GM21360 (cell line): ENCODE results near the gene PLCH1.

Experiments
- ATAC-seq: cut with Tn5 transposase; IDR thresholded peaks from one replicate; pipeline ENCODE4 v1.9.1; 2021; ENCODE audit warnings: mild to moderate bottlenecking, moderate library complexity; ENCODE audit not compliant: unreplicated experiment

The PLCH1 gene

DNA sequence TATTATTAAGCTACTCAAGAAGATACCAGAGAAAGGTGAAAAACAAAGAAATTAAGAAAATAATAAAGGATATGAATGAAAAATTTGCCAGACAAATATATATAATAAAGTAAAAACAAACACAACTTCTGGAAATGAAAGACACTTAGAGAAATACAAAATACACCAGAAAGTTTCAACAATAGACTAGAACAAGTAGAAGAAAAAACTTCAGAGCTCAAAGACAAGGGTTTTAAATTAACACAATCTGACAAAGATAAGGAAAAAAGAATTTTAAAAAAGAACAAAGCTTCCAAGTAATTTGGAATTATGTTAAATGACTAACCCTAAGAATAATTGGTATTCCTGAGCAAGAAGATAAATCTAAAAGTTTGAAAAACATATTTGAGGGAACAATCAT is 135.3 kb downstream of the PLCH1 start:
- no peak for ATAC-seq

DNA sequence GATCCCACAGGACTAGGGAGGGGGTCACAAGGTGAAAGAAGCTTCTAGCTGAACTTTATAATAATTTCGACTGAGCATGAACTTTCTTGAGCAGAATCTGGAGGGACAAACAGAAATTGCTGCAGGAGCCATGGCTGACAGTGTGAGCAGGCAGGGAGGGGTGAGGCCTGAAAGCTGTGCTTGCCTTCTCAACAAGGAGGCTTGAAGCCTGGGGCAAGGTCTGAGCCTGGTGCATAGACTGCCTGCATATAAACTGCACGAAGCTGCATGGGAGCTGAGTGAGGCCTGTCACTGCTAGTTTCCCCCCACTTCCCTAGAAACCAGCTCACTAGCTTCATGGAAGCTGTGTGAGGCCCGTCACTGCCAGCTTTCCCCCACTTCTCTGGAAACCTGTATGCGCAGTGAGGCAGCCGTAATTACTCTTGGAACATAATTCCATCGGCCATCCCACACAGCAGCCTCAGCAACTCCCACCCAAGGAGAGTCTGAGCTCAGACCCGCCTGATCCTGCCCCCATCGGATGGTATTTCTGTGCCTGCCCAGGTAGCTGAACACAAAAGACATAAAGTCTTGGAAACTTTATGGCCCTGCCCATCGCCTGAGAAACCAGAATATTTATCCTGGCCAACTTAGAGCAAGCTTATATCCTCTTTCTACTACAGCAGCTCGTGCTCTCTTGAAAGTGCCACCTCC is 136.5 kb downstream of the PLCH1 start:
- no peak for ATAC-seq

DNA sequence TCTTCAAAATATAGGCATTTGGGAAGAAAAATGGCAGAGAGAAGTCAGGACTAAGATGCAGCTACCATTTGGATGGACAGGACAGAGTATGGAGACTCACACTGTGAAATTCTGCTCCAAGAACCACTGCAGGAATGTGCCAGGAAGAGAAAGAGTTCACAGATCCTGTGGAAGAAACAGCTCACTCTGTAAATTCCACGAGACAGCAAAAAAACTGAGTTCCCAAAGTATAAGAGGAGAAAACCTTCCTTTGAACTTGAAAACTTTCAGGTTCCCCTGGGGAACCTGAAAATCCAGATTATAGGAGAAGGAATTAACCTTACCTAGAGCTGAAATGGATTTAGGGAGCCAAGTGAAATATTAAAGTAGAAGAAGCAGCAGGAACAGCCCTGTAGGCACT is 137.1 kb downstream of the PLCH1 start:
- no peak for ATAC-seq

DNA sequence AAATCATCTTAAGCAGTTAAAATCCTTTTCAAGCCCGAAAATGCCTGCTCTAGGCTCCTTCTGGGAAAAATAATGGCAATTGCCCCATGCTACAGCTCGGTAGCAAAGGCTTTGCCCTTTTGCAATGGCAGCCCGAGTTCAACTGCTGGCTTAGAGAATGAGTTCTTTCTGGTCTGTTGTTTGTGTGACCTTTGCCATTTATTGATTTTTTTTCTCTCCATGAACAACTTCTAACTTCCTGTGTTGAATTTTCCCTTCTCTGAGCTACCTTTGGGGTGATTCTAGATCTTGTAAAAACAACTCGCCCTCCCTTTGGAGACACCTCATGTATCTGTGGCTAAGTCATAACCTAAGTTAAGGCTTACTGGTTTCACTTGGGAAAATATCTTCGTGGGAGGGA is 139.3 kb downstream of the PLCH1 start:
- no peak for ATAC-seq

DNA sequence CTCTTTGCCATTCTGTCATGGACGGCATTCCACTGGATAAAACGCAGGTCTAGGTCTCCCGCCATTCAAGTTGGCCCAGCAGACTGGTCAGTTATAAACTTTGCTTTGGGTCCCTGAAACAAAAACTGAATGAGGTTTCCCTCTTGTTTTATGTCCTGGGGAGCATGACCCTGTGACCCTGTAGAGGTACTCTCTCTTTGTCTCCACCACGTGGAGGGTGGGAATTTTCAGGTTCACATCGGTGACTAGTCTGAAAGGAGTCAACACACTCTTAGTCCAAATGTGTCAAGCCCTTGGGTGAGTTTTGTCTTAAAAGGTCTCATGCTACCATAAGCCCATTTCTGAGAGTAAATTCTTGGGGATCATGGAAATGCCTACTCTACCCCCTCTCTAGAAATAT is 139.9 kb downstream of the PLCH1 start:
- ATAC-seq = no peak

DNA sequence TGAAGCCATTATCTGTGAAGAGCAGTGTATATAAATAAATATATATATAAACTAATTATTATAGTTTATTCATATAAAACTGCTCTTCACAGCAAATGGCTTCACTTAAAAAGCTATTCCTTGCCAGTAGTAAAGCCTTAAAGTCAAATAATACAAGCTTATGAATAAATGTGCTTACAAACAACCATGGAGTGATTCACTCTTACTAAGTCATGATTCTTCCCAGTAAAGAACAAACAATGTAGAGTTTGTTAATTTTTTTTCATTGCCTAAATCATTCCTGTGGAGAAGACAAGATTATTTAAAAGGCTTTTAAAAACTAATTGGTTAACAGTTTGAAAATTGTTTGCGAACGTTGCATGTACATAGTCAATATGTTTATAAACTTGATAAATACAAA is 140.7 kb downstream of the PLCH1 start:
- ATAC-seq = no peak

DNA sequence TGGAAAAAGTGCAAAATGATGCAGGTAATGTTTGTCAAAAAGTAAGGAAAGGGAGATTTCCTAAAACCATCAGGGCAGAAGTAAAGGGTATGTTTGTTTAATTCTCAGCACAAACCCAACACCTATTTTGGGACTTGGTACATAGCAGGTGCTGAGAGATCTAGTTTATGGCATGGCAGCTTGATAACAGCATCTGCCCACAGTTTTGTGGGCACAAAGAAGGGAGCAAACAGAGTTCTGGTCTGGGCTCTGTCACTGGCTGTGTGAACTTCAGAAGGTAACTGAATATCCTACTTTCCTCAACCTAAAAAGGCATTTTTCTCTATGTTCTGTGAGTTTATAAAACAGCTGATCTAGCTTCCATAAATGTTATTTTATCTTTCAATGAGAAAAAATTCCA is 141.6 kb downstream of the PLCH1 start:
- no peak for ATAC-seq

DNA sequence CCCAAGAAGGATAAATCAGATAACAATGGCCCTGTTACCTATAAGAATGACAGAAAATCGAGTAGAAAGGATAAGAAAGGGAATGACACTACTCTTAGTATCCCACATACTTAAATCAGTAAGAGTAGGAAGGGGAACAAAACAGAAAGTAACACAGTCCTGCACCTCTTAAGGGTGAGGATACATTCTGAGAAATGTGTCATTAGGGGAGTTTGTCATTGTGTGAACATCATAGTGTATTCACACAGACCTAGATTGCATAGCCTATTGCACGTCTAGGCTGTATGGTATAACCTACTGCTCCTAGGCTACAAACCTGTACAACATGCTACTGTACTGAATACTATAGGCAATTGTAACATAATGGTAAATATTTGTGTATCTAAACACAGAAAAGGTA is 142.6 kb downstream of the PLCH1 start:
- ATAC-seq = no peak

DNA sequence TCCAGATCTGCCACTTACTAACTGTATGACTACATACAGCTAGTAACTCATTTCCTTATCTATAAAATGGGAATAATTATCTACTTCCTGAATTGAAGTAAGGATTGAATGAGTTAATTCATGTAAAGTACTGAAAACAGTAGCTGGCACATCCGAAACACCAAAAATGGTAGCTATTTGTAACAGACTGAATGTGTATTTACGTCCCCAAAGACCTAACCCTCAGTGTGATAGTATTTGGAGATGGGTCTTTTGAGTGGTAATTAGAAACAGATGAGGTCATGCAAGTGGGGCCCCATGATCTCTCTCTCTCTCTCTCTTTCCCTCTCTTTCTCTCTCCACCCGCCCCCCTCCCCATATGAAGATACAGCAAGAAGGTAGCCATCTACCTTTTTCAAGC is 146.2 kb downstream of the PLCH1 start:
- no peak for ATAC-seq

DNA sequence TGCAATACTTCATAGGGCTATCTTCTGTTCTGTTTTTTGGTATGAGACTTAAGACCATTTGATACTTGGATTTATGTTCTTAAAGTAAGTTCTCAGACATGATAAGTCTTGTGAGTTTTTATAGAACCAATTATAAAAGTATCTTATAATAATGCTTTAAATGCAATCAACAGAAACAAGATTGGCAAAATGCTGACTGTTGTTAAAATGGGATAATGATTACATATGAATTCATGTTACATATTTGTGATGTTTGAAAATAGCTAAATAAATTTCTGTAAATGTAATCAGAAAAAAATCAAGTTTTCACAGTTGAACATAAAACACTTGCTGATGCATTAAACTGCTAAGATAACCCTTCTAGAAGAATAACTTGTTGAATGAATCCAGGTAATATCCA is 148.3 kb downstream of the PLCH1 start:
- no peak for ATAC-seq

DNA sequence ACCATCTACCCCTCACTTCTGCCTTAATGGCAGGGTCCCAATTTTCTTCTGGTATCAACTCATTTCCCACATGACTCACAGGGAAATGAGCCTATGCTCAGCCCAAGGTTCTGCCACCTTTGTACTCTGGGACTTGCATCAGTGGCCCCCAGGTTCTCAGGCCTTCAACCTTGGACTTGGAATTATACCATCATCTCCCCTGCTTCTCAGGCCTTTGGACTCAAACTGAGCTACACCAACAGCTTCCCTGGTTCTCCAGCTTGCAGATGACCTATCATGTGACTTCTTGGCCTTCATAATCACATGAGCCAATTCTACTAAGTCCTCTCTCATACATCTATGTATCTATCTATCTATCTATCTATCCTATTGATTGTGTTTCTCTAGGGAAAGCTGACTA is 149.5 kb downstream of the PLCH1 start:
- ATAC-seq = no peak

DNA sequence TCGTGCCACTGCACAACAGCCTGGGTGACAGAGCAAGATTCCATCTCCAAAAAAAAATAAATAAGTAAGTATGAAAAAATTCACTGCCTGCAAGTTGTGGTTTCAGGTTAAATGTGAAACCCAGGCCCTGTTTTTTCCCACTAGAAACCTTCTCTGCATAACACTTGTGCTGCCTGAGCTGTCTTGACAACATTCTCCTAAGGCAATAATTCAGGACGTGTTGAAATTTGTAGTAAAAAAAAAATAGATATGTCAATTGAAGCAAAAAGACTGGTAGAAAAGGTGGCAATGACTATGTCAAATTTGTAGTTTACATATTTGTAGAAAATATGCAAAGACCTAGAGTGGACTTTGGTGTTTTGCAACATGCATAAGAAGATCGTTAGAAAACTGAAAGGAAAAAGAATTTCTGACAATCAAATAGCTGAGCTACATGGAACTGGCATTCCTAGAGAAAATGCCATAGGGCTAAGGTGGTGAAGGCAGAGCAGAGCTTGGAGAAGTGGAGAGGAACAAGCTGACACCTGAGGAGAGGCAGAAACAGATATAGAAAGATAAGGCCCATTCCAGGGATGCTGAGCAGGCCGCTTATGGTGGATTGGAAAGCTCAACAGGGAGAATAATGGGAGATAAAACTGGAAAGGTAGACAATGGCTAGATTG is 150.2 kb downstream of the PLCH1 start:
- ATAC-seq = no peak

DNA sequence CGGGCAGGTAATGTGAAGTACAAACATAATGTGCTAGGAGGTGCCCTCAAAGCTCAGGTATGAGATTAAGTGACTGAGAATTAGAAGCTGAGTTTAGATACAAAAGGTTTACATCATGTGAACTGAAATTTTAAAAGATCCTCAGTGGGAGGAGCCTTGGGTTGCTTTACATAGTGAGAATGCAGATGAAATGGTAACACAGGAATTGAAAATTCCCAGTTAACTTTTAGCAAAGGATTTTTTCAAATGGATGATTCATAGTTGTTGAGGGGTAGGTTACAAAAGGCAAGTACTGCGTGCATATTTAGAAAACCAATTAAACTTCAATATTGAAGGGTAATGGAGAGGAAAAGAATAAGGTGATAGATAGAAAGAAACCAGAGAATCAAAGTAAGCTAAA is 157.3 kb downstream of the PLCH1 start:
- no peak for ATAC-seq

DNA sequence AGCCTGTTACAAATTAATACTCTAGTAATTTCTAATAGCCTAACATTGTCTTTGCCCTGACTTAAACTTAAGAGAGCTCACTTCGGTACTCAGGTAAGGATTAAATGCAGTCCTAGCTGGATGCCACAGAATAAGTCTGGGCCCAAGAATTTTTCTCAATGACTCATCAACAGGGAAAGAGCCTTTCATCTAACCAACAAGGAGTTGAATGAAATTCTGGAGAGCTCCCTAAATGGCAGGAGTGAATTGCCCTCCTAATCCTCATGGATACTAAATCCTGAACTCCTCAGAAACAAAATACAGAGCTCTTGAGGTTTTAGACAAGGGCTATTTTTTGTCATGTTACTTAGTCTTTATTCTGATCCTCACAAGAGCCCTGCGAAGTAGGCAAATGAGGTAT is 159.5 kb downstream of the PLCH1 start:
- no peak for ATAC-seq

DNA sequence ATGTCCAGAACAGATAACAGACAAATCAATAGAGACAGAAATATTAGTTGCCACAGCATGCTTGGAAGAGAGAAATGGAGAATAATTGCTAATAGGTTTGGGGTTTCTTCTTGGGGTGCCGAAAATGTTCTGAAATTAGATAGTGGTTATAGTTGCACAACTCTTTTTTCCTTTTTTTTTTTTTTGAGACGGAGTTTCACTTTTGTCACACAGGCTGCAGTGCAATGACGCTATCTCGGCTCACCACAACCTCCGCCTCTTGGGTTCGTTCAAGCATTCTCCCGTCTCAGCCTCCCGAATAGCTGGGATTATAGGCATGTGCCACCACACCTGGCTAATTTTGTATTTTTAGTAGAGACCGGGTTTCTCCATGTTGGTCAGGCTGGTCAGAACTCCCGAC is 163.3 kb downstream of the PLCH1 start:
- no peak for ATAC-seq

DNA sequence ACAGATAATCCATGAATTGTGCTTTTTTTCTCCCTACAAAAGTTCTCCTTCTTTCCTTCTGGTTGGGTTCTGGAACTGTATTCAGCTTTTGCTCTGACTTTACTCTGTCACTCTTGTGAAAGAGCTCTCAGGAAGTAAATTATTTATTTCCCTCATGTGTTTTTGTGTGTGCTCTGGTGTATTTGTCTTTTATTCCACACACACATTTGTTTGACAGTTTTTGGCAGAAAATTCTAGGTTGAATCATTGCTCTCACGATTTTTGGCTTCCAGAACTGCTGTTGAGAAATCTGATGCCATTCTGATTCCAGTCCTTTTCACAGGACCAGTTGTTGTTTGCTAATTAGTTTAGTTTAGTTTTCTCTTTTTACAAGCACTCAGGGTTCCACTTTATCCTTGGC is 172.8 kb downstream of the PLCH1 start:
- ATAC-seq = no peak

DNA sequence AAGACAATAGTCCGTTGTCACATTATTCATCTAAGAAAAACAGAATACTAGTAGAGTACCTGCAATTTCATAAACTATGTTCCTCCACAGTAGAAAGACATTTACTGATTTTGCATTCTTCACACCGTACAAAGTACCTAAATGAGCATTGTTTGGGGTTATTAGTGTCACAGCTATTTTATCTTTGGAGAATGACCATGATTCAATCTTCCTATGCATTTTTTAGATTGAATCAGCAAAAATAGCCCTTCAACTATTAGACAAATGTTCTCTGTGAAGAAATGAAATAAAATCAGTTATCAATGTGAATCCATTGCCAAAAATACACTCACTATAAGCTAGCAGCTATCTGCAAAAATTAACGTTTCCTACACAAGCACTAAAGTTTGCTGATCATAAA is 176.6 kb downstream of the PLCH1 start:
- ATAC-seq = no peak

DNA sequence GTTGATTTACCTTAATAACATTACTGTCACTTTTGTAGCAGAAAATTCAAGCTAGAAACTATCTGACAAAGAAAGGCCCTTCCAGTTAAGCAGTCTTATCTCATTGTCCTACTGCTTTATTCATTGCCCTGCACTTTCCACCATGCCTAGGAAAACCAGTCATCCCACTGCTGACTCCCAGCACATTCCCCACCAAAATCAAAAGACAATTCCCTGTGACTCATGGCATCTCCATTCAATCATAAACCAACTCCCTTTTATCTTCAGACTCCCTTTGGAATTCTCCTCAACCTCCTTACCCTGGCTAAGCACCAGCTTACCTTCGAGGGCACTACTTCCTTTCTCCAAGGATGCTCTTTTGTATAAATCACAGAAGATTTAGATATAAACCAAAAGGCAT is 184.3 kb downstream of the PLCH1 start:
- no peak for ATAC-seq

DNA sequence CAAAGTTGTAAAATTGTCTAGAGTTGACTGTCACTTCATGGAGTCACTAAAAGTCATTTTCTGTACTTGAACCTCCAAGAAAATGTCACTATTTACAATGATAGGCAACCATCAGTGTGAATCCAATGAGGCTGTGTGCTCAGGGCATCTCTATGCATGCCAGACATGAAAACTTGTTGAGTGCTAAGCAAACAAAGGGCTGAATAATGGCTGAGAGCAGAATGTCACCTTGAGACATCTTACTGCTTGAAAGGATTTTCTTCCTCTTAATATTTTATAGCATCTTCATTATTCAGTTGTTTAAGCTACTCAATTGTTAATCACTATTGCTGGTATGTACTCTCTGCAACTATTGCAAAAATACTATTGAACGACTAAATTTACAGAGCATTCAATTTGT is 184.7 kb downstream of the PLCH1 start:
- ATAC-seq = no peak

DNA sequence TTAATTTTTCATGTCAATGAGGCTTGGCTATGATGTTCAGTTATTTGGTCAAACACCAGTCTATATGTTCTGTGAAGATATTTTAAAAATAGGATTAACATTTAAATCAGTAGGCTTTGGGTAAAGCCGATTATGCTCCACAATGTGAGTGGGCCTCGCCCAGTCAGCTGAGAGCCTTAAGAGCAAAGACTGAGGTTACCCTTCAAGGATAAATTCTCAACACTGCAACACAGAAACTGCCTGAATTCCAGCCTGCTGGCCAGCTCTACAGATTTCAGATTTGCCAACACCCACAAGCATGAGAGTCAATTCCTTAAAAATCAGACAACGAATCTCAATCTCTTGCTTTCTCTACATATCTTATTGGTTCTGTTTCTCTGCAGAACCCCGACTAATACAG is 188.3 kb downstream of the PLCH1 start:
- ATAC-seq = no peak

DNA sequence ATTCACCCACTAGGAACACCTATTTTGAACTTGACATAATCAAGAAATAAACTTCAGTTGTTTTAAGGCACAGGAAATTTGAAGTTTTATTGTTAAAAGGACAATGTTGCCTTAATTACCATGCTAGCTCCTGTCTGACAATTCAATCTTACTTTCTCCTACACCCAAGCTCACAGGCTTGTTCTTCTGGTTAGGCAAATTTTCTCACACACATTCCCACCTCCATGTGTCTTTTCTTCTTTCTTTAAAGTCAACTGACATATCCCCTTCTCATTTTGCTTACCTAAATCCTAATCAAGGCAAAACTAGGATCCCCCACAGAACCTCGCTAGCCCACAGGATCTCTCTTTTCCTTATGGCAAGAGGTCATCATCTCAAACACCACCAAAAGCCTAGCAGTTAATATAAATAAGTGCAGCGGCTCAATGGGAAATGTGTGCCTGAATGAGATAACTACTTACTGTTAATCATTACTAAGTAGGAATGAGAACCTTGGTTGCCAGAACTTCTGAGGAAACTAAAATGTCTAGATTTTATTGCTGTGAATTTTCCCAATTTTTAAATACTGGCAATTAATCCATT is 189.3 kb downstream of the PLCH1 start:
- ATAC-seq = no peak

DNA sequence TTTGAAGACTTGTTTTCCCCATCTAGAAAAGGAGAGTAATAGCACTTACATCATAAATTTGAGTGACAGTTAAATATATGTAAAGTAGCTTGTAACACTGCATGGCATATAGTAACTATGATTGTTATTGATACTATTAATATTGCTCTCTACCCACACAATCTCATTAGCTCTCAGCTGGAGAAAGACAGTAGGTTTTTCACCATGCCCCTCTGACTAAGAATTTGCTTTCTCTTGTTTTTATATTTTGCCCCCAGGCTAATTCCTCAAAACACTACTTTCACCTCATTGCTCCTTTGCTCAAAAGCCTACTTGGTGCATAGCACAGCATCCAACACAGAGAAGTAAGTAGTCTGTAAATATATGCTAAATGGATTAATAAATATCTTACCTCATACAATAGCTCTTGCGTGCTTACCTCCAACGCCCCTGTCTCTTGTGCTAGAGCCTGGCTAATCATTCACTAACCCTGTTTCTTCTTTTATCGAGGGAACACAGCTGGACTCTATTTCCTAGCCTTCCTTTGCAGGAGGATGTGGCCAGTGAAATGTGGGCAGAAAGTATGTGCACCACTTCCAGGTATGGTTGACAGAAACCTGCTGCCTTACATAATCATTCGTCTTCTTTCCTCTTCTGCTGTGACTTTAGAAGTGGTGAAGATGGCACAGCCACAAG is 190.0 kb downstream of the PLCH1 start:
- ATAC-seq = no peak
